ENCODE measurements around the gene PINLYP.

DNA sequence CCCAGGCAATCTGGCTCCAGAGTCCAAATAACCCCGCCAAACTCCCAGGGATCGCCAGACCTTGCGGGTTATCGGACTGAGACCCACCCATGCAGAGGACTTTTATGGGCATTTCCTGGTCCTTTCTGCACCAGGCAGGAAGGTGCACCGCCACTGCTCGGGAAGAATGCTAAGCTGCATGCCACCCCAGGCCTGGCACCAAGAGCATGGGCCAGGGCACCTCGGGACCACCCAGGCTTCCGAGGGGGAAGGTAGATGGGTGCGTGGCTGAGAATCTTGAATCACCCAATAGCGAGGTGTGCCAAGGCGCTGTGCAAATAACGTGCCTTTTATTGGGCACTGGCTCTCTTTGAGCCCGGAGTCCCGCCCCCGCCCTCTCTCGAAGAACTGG lies 43.0 kb upstream of the PINLYP start:
- TF ChIP-seq EP300 (IDR thresholded peaks at IDR 0.05) (no peak), POLR2AphosphoS5 (IDR thresholded peaks at IDR 0.05) (no peak)
- TF ChIP-seq, protein P1, sequence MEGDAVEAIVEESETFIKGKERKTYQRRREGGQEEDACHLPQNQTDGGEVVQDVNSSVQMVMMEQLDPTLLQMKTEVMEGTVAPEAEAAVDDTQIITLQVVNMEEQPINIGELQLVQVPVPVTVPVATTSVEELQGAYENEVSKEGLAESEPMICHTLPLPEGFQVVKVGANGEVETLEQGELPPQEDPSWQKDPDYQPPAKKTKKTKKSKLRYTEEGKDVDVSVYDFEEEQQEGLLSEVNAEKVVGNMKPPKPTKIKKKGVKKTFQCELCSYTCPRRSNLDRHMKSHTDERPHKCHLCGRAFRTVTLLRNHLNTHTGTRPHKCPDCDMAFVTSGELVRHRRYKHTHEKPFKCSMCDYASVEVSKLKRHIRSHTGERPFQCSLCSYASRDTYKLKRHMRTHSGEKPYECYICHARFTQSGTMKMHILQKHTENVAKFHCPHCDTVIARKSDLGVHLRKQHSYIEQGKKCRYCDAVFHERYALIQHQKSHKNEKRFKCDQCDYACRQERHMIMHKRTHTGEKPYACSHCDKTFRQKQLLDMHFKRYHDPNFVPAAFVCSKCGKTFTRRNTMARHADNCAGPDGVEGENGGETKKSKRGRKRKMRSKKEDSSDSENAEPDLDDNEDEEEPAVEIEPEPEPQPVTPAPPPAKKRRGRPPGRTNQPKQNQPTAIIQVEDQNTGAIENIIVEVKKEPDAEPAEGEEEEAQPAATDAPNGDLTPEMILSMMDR (IDR thresholded peaks at IDR 0.05), result no peak

All from esophagus muscularis mucosa (tissue), 4 donors.